Glutamatergic neuron (in vitro differentiated cells): ENCODE data around the gene RAD51AP2. TPM values are rescaled to one million over a fixed set of nuclear protein-coding genes. Genes with fewer than 3 reads are reported as not detected.

Experiments used
- DNase-seq: peaks from one replicate; pipeline ENCODE4 v3.0.0; 2022
- H3K27ac Mint-ChIP-seq: one replicate; pipeline ENCODE4 v1.8.0; 2020; ENCODE audit warnings: mild to moderate bottlenecking, mixed read lengths, inconsistent platforms; ENCODE audit not compliant: unreplicated experiment
- H3K27me3 Mint-ChIP-seq: one replicate; pipeline ENCODE4 v1.8.0; 2020; ENCODE audit warnings: mild to moderate bottlenecking, moderate library complexity, mixed read lengths, inconsistent platforms; ENCODE audit not compliant: unreplicated experiment
- H3K36me3 Mint-ChIP-seq: one replicate; pipeline ENCODE4 v1.8.0; 2020; ENCODE audit warnings: mild to moderate bottlenecking, mixed read lengths, inconsistent platforms; ENCODE audit not compliant: unreplicated experiment
- H3K4me1 Mint-ChIP-seq: one replicate; pipeline ENCODE4 v1.8.0; 2020; ENCODE audit warnings: mild to moderate bottlenecking, low read depth, mixed read lengths, inconsistent platforms; ENCODE audit not compliant: unreplicated experiment
- H3K4me3 Mint-ChIP-seq: one replicate; pipeline ENCODE4 v1.8.0; 2020; ENCODE audit warnings: mild to moderate bottlenecking, mixed read lengths, inconsistent platforms; ENCODE audit not compliant: unreplicated experiment
- H3K9me3 Mint-ChIP-seq: one replicate; pipeline ENCODE4 v1.8.0; 2020; ENCODE audit warnings: mild to moderate bottlenecking, moderate library complexity, mixed read lengths, inconsistent platforms; ENCODE audit not compliant: unreplicated experiment
- total RNA-seq: library from RNA; stranded (reverse); fragmentation: NEBNext Ultra II Directional; extraction: Animal tissue kit (Norgen Biotek cat#: 25700); gene quantifications from one replicate; pipeline ENCODE4 v1.2.1, GENCODE V29; 2021; ENCODE audit not compliant: unreplicated experiment
- TF ChIP-seq, protein P1 (sequence below): fragments of 200-600 bp; sonication (generic); IDR thresholded peaks from one replicate; pipeline ENCODE4 v1.5.0; 2021; ENCODE audit not compliant: partially characterized antibody, unreplicated experiment

Gene RAD51AP2
- total RNA-seq, 1 donor from 2014 or later, result not detected

DNA sequence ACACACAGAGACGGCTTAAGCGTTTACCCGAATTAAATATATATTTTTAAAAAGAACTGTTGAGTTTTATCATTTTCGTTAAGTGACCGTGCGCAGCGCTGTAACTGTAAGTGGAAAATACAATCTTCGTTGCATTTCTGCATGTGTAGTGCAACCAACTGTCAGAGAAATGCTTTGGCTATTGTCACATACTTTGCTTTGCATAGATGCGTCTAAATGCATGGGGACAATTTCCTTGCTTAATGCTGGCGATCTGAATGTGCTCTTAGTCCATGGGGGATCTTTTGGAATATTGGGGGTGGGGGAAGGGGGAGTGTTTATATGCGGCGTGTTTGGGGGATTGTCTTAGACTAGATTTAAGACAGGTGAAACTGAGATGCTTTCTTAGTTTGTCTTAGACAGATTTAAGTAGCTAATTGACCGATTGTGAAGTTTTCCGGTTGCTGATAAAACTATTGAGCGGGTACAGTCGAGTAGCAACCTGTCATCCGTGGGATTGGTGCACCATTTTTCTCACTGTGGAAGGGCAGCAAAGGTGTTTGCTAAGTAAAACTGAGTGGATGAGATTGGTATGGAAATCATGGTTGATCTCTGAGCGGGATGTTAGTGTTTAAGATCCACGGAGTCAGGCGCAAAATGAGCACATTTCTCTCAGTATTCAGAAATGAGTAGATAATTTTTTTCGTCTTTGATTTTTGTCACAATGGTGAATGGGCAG lies 22.7 kb upstream of the RAD51AP2 start:
- Mint-ChIP-seq H3K36me3 (no peaks in the 10 kb centered on the region), H3K27me3 (peaks cover 6% of the 10 kb centered on the region), H3K4me1 (peaks cover 14% of the 10 kb centered on the region), H3K27ac (peak overlapping the region; percentile 62), H3K4me3 (peak overlapping the region; percentile 95), H3K9me3 (peaks cover 3% of the 10 kb centered on the region)
- no peak for DNase-seq
- TF ChIP-seq, protein P1, sequence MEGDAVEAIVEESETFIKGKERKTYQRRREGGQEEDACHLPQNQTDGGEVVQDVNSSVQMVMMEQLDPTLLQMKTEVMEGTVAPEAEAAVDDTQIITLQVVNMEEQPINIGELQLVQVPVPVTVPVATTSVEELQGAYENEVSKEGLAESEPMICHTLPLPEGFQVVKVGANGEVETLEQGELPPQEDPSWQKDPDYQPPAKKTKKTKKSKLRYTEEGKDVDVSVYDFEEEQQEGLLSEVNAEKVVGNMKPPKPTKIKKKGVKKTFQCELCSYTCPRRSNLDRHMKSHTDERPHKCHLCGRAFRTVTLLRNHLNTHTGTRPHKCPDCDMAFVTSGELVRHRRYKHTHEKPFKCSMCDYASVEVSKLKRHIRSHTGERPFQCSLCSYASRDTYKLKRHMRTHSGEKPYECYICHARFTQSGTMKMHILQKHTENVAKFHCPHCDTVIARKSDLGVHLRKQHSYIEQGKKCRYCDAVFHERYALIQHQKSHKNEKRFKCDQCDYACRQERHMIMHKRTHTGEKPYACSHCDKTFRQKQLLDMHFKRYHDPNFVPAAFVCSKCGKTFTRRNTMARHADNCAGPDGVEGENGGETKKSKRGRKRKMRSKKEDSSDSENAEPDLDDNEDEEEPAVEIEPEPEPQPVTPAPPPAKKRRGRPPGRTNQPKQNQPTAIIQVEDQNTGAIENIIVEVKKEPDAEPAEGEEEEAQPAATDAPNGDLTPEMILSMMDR, result no peak

DNA sequence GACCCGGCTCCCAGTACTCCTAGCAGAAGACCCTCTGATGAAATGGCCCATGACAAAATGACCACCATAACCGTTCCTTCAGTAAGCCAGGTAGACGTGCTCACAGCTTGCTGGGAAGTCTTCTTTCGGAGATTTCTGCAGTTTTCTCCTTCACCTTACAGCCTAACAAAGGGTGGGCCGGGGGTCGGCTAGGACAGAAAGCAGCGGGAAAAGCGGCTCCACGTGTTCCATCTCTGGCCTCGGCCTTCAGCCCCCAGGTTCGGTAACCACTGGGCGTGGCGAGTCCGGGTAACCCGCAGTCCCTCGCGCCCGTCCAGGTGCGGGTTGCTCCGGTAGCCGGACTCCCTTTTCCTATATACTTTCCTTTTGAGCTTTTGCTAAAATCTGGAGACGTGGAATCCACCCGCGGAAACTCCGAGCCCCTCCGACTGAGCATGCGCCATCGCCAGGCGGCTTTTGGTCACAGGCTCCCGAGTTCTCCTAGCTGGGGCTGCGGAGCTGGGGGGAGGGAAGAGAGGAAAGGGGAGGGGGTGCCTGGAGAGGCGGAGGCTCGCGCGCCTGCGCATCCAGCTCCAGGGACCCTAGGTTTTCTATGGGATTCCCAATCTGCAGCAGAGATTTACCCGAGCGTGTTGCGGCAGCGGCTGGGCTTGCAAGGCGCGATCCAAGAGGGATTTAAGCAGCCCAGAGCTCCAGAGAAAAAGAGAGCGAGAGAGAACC lies 22.0 kb upstream of the RAD51AP2 start, which contains the start of gene VSNL1:
Gene VSNL1, plus strand, starts transcription at position 604 of the 720 bp plus-strand sequence. CDS start 51,379 bp downstream, outside the sequence.
- Mint-ChIP-seq H3K4me1 (peaks cover 14% of the 10 kb centered on the region), H3K36me3 (no peaks in the 10 kb centered on the region), H3K4me3 (peak within 1 kb of the TSS; percentile 95), H3K27ac (peak within 1 kb of the TSS; percentile 63), H3K27me3 (peaks cover 6% of the 10 kb centered on the region), H3K9me3 (peaks cover 3% of the 10 kb centered on the region)
- DNase-seq, result peak; percentile 96
- TF ChIP-seq, protein P1, result no peak

DNA sequence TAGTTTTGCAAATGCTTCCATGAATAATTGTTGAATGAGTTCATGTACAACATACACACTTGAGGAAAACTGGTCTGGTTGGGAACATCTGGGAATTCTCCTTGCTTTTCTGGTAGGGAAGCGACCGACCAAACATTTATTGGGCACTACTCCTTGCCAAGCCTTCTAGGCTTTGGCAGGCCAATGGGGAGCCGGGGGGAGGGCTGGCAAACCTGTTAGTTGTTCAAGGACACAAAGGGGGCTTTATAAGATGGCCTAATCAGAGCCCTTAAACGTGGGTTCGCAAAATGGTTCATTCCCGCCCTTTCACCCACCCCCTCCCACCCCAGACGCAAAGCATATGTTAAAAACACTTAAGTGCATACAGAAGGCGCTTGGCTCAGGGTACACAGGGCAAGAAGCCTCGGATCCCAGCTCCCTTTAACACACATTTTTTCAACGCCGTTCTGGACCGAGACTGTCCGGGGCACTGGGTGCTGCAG lies 21.4 kb upstream of the RAD51AP2 start:
- Mint-ChIP-seq H3K27me3 (peaks cover 6% of the 10 kb centered on the region), H3K36me3 (no peaks in the 10 kb centered on the region), H3K4me1 (peaks cover 14% of the 10 kb centered on the region), H3K27ac (peak overlapping the region; percentile 63), H3K4me3 (peak overlapping the region; percentile 95), H3K9me3 (peaks cover 3% of the 10 kb centered on the region)
- TF ChIP-seq, protein P1, result no peak
- DNase-seq, result peak; percentile 33

DNA sequence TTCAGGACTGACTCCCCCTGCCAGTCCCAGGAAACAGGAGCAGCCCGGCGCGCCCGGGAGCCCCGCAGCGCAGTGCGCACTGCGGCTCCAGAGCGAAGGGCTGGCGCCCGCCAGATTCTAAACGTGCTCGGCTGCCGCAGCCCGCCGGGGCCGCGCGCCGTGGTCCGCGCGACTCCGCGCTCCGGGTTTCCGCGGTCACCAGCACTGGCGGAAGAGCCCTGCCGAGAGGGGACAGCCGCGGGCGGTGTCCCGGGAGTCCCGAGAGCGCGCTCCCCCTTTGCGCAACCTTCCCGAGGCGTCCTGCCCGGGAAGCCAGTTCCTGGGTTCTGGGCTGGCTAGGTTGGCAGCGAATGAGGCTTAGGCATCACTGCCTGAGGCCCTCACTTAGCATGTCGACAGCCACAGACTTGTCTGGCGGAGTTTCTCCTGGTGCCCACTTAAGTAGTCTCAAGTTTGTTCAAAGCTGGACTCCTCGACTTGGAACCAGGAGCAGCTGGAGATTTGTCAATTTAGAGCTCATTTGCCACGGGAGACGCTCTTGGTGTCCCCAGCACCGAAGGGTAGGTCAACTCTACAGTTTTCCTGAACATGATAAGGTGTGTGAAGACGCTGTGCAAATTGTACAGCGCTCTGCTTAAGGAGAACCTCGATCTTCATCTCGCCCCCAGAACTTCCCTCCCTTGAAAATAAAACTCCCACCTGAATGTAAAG lies 20.8 kb upstream of the RAD51AP2 start:
- H3K27me3 Mint-ChIP-seq, result peaks cover 6% of the 10 kb centered on the region
- no peak overlapping the region for H3K27ac Mint-ChIP-seq
- peaks cover 14% of the 10 kb centered on the region for H3K4me1 Mint-ChIP-seq

More for the DNA sequence above, 20.8 kb upstream of the RAD51AP2 start:
- TF ChIP-seq, protein P1, result no peak
- Mint-ChIP-seq H3K36me3 (no peaks in the 10 kb centered on the region), H3K4me3 (peak overlapping the region; percentile 95), H3K9me3 (peaks cover 3% of the 10 kb centered on the region)
- peak; percentile 82 for DNase-seq
